Left hindlimb (tissue), 1 donor: ENCODE measurements around the gene IKZF3.
"Not testable (repeated sequence)": the region's sequence is repeated elsewhere in the genome, so short reads cannot be mapped to it uniquely, and the experiment has no call there.

Source experiments
- DNase-seq: peaks from one replicate; pipeline ENCODE4 v3.0.0-alpha.2; 2018

IKZF3 gene

DNA sequence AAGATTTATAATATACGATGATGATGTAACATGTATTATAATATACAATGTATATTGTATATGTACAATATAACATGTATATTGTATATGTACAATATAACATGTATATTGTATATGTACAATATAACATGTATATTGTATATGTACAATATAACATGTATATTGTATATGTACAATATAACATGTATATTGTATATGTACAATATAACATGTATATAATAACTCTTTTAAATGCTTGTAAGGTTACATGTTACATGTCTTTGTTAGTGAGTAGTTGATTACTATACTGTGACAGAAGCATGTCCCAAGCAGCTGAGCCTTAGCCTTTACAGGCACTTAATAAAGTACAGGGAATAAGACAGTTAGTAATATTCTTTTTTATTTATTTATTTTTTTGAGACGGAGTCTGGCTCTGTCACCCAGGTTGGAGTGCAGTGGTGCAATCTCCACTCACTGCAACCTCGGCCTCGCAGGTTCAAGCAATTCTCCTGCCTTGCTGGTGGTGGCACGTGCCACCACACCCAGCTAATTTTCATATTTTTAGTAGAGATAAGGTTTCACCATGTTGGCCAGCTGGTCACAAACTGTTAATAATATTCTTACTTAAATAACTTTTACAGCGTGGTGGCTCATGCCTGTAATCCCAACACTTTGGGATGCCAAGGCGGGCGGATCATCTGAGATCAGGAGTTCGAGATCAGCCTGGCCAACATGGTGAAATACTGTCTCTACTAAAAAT lies 8.0 kb downstream of the IKZF3 start:
- DNase-seq = not testable (repeated sequence)

DNA sequence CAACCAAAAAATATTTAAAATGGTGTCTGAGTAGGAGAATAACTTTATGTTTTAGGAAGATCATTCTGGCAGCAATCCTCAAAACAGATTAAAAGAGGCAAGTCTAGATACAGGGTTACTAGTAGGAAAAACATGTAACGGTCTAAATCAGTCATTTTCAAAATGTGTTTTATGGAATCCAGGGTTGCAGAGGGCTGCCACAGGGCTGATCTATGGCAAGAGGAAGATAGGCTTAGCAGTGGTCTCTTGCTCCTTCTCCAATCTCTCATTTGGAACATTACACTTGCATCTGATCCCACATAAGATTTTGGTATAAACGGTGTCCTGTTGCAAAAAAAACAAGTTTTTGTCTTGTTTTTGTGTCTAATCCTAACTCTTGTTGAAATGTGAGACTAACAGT lies 9.2 kb downstream of the IKZF3 start:
- no peak for DNase-seq

DNA sequence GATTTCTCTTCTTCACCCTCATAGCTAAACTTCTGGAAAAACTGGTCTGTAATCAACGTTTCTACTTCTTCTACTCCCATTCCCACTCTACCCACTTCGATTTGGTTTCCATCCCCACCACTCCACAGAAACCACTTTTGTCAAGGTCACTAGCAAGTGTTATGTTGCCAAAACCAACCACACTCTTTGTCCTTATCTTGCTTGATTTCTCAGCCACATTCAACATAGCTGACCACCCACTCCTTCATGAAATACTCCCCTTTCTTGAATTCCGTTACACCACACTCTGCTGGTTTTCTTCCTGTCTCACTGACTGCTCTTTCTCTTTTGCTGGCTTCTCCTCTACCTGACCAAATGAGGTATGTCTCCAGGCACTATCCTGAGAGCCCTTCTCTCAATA lies 11.9 kb downstream of the IKZF3 start:
- DNase-seq = no peak

DNA sequence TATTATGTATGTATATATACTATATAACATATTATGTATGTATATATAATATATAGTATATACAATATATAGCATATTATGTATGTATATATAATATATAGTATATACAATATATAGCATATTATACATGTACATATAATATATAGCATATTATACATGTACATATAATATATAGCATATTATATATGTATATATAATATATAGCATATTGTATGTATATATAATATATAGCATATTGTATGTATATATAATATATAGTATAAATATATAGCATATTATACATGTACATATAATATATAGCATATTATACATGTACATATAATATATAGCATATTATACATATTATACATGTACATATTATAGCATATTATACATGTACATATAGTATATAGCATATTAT lies 13.9 kb downstream of the IKZF3 start:
- DNase-seq = not testable (repeated sequence)

DNA sequence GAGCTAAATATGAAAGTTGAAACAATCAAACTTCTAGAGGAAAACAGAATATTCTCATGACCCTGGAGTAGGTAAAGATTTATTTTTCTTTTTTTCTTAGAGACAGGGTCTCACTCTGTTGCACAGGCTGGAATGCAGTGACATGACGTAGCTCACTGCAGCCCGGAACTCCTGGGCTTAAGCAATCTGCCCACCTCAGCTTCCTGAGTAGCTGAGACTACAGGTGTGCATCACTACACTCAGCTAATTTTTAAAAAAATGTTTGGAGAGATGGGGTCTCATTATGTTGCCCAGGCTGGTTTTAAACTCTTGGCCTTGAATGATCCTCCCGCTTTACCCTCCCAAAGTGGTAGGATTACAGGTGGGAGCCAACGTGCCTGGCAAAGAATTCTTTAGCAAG lies 15.5 kb downstream of the IKZF3 start:
- no peak for DNase-seq

DNA sequence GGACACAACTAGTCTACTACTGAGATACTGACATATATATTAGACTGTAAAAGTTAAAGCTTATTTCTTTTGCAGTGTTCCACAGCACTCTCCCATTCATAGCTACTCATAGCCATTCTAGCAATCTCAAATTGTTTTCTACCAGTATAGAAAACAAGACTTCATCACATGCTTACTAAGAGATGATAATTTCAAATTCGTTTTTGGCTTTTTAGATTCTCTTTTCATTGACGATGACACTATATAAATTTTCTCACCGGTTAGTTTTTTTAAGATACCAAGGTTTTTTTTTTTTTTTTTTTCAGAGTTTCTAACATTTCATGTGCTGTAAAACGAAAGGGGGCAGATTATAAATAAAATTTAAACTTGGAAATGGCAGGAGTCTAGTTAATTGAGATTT lies 17.9 kb downstream of the IKZF3 start:
- no peak for DNase-seq

DNA sequence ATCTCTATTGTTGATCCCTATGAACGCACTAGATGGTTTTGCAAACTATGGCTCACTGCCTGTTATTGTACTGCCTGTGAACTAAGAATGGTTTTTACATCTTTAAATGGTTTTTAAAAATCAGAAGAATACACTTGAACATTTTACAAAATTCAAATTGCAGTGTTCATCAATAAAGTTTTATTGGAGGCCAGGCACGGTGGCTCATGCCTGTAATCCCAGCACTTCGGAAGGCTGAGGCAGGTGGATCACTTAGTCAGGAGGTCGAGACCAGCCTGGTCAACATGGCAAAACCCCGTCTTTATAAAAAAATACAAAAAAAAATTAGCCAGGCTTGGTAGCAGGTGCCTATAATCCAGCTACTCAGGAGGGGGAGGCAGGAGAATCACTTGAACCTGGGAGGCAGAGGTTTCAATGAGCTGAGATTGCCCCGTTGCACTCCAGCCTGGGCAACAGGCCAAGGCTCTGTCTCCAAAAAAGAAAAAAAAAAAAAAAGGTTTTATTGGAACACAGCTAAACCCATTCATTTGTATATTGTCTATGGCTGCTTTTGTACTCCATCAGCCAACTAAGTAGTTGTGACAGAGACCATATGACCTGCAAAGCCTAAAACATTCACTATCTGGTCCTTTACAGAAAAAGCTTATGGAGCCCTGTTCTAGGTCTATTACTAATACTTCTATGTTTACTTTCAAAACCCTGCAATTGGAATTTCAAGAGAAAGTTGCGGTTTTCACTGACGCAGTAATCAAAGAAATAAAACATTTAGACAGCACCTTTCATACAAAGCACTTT lies 18.9 kb downstream of the IKZF3 start:
- DNase-seq = no peak

DNA sequence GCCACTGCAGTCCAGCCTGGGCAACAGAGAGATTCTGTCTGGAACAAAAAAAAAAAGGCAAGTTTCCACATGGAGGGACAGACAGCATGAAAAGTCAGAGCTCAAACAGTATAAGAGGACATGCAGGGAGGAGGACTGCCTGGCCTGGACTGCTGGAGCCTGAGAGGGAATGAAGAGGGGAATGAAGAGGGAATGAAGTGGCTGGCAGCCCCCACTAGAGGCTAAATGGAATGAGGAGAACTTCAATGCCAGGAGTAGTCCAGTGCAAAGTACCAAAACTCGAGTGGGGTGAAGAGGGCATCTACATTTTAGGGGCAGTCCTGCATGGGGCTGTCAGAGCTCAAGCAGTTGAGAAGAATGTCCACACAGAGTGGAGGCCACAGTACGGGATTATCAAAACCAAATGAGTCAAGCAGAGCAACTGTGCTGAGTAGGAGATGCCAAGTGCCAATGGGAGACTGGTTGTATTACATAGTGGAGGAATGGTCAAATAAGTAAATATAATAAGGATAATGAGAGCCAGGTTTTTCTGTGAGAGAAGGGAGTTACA lies 22.9 kb downstream of the IKZF3 start:
- DNase-seq = no peak

DNA sequence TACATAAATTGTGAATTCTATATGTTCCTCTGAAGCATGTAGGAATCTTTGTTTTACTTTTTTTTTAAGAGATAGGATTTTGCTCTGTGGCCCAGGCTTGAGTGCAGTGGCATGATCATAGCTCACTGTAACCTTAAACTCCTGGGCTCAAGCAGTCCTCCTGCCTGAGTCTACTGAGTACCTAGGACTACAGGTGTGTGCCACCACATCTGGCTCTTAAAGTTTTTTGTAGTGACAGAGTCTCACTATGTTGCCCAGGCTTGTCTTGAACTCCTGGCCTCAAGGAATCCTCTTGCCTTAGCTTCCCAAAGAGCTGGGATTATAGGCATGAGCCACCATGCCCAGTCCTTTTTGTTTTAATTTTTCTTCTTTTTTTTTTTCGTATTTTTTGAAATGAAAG lies 25.3 kb downstream of the IKZF3 start:
- DNase-seq = no peak

DNA sequence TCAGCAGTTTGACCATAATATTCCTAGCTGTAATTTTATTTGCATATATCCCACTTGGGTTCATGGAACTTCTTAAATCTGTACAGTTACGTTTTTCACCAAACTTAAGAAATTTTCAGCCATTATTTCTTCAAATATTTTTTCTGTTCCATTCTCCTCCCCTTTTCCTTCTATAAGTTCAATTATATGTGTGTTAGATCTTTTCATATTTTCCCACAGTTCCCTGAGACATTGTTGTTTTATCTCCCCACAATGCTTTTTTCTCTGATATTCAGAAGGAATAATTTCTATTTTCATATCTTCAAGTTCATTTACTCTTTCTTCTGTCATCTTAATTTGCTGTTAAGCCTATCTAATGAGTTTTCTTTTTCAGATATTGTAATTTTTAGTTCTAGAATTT lies 26.1 kb downstream of the IKZF3 start:
- no peak for DNase-seq

DNA sequence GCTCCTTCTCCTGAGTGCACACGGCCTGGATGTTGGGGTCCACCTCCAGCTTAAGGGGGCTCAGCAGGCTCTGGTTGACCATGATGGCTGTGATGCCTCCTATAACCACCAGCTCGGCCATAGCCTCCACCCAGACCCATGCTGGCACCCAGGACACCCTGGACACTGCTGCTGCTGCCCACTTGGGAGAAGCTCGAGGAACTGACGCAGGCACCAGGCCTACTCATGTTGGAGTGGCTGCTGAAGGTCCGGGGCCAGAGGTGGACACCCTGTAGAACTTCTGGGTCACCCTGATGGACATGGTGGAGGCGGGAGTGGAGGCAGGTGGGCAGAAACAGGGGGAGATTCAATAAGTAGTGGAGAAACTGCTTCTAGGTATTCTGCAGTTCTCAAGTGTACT lies 28.0 kb downstream of the IKZF3 start:
- no peak for DNase-seq

DNA sequence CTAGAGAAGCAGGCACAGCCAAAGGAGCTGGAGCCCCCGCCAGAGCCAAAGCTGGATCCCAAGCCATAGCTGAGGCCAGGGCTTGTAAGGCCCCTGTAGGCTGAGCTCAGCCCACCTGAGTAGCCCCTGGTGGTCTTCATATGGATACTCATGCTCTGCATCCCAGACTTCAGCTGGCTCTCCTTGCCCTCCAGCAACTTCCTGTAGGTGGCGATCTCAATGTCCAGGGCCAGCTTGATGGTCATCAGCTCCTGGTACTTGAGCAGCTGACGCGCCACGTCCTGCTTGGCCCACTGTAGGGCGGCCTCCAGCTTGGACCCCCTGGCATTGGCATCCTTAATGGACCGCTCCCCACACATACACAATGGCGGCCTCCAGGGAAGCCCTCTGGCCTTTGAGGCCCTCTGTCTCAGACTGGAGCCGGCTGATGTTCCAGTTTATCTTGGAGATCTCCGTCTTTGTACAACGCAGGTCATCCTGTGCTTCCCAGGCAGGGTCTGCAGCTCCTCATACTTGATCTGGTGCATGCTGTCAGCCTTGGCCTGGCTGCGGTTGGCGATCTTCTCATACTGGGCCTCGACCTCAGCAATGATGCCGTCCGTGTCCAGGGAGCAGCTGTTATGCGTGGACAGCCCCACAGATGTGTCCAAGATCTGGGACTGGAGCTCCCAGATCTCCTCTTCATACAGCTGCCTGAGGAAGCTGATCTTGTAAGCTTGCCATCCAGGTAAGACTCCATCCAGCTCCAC lies 28.9 kb downstream of the IKZF3 start:
- no peak for DNase-seq

DNA sequence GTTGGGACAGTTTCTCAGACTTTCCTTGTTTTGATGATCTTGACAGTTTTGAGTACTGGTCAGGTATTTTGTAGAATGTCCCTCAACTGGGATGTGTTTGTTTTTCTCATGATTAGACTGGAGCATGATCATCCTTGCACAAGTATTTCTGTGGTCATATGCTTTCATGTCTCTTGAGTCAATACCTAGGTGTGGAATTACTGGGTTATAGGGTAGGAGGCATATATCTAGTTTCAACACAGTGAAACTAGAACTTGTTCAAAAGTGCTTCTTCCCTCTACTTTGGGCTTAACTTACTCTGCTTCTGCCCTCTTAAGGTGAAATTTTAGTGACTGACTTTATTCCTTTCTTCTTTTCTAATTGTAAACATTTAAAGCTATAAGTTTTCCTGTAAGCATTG lies 30.1 kb downstream of the IKZF3 start:
- no peak for DNase-seq

DNA sequence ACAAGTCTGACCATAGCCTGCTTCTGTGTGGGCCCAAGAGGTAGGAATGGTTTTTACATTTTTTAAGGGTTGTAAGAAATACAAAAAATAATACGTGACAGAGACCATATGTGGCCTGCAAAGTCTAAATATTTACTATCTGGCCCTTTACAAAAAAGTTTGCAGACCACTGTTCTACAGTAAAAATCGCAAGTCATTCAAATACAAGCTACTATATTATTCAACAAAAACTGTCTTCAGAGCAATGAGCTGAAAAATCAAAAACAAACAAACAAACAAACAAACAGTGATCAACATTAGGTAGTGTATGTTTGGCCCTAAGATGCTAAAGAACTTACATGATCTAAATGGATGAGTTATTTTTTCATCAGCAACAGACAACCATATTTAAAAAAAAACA lies 32.5 kb downstream of the IKZF3 start:
- DNase-seq = no peak

DNA sequence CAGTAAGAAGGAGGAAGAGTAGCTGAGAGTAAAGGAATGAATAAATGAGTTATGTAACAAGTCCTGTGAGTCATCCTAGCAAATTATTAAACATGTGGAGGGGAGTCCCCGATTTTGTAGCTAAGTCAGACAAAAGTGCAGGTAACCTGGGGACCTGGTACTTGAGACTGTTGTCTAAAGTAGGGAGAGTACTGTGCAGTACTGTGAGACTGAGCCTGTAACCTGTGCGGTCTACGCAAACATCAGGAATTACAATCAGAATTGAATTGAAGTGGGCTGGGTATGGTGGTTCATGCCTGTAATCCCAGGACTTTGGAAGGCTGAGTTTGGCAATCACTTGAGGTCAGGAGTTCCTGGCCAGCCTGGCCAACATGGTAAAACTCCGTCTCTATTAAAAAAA lies 35.7 kb downstream of the IKZF3 start:
- DNase-seq = no peak

DNA sequence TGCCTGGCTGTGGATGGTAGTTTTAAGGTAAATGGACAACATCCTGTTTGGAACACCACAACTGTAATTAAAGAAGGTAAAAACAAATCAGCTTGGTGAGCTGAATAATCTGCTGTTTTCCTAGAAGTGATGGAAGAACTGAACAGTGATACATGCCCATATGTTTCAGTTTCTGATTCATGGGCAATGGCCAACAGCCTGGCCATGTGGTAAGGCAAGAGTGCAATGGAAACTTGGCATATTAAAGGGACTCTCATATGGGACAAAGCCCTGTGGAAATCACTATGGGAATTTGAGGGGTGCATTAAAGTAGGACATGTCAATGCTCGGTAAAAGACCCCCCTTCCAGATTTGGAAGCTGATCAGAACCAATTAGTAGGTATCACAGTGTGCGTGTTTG lies 37.8 kb downstream of the IKZF3 start:
- no peak for DNase-seq

DNA sequence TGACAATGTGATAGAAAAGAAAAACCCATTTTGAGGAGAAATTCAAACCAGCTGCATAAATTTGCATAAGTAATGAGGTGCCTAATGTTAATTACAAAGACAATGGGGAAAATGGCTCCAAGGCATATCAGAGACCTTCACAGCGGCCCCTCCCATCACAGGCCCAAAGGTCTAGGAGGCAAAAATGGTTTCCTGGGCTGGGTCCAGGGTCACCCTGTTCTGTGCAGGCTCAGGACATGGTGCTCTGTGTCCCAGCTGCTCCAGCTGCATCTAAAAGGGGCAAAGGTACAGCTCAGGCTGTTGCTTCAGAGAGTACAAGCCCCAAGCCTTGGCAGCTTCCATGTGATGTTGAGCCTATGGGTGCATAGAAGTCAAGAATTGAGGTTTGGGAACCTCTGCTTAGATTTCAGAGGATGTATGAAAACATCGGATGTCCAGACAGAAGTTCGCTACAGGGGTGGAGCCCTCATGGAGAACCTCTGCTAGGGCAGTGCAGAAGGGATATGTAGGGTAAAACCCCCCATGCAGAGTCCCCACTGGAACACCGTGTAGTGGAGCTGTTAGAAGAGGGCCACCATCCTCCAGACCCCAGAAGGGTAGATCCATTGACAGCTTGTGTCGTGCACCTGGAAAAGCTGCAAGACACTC lies 40.6 kb downstream of the IKZF3 start:
- no peak for DNase-seq

DNA sequence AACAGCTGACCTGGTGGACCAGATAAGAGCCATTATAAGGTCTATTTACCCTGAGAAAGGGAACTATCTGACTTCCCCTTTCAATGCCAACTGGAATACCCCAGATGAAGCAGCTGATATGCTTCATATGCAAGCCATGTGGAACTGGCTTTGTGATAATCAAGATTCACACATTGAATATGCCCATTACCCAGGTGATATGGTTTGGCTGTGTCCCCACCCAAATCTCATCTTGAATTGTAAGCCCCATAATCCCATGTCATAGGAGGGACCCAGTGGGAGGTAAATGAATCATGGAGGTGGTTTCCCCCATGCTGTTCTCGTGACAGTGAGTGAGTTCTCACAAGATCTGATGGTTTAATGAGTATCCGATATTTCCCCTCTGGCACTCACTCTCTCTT lies 42.1 kb downstream of the IKZF3 start:
- DNase-seq = no peak

DNA sequence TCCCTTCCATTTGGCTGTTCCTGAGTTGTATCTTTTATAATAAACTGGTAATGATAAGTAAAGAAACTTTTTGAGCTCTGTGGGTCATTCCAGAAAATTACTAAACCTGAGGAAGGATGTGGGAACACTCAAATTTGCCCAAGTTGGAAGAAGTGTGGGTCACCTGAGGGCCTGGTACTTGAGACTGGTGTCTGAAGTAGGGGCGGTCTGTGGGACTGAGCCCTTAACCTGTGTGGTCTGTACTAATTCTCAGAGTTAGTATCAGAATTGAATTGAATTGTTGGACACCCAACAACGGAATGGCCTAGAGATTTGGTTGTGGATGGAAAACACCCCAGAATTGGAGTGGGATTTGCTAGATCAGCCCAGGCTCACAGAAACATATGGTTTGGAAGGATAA lies 43.1 kb downstream of the IKZF3 start:
- DNase-seq = no peak

DNA sequence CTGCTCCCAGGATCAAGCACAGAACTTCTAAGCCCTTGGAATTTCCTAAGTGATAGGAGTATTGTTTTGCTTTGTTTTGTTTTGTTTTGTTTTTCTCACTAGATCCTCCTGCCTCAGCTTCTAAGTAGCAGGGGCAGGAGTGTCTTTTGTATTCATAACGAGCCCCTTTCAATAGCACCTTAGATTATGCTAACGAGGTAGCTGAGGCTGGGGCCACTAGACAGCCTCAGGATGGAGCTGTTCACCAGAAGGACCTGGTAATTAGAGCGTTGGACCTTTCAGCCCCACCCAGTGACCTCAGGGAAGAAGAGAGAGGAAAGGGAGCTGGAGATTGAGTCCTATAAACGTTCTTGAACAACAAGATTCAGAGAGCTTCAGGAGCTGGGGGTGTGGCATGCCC lies 43.6 kb downstream of the IKZF3 start:
- DNase-seq = no peak

DNA sequence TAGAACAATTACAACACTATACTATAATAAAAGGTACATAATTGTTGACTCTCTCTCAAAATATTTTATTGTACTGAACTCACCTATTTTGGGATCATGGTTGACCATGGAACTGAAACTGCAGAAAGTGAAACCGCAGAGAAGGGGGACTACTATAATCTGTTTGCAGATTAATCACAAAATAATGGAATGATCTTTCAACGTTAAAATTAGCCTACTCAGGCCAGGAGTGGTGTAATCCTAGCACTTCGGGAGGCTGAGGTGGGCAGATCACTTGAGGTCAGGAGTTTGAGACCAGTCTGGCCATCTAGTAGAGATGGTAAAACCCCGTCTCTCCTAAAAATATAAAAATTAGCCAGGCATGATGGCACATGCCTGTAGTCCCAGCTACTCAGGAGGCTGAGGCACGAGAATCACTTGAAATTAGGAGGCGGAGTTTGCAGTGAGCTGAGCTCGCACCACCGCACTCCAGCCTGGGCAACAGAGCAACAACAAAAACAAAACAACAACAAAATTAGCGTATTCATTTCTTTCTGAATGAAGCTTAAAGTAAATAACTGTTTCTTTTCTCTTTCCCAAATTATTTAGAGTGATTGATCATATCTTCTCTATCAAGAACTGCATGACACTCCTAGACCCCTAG lies 45.6 kb downstream of the IKZF3 start:
- DNase-seq = no peak

DNA sequence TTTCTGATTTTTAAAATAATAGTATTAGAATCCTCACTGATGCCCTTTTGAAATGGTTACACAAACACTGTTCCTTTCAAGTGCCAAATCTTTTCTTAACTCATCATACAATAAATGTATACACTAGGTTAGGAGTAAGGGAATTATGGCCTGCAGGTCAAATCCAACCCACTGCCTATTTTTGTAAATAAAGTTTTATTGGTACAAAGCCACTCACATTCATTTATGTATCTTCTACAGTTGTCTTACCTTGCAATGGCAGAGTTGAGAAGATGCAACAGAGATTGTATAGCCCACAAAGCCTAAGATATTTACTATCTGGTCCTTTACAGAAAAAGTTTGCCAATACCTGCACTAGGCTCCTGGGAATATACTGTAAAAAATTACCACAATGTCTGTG lies 47.8 kb downstream of the IKZF3 start:
- no peak for DNase-seq

DNA sequence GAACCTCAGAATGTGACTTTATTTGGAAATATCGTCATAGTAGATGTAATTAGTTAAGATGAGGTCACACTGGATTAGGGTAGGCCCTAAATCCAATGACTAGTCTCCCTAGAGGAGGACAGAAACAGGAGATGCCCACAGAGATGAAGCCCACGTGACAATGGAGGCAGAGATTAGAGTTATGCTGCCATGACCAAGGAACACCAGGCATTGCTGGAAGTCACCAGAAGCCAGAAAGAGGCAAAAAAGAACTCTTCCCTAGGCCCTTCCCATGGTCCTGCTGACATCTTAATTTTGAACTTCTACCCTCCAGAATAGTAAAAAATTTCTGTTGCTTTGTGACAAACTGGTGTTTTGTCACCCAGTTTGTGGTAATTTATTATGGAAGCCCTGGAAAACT lies 49.6 kb downstream of the IKZF3 start:
- no peak for DNase-seq
